GM12892 (cell line): ENCODE results near the gene SNAPC4.

Source experiments
- POLR2A ChIP-seq: IDR thresholded peaks from 2 replicates; pipeline ENCODE4 v1.6.1; 2011; ENCODE audit warnings: low read depth, low read length, control low read depth
- POLR2AphosphoS5 ChIP-seq: IDR thresholded peaks from 2 replicates; pipeline ENCODE4 v1.6.1; 2011; ENCODE audit warnings: low read depth, low read length, control low read depth
- TAF1 ChIP-seq: IDR thresholded peaks from 2 replicates; pipeline ENCODE4 v1.6.1; 2011; ENCODE audit warnings: low read depth, mild to moderate bottlenecking, control low read depth, low read length, borderline replicate concordance

DNA sequence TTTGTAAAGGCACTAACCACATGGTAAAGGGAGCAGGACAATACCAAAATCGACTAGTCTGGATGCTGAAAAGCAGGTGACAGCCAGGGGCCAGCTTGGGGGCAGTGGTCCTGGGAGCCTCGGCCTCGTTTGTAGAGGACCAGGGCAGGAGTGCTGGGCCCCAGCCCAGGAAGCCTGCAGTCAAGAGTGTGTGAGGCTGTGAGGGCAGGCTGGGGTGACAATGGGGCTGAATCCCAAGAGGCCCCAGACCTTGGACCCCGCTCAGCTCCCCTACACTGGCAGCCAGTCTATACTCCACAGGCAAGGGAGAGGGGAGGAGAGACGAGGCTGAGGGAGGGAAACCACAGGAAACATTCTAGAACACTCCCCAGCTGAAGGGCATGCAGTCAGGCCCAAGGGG, 42.3 kb upstream of the SNAPC4 start:
- TF ChIP-seq POLR2A (no peak), POLR2AphosphoS5 (no peak), TAF1 (no peak)
